GM19025 (cell line): ENCODE measurements around the gene PI4KA.
A peak's percentile ranks its signal among the peaks of the same experiment; 100 is the strongest.
"Not testable (repeated sequence)": the region's sequence is repeated elsewhere in the genome, so short reads cannot be mapped to it uniquely, and the experiment has no call there.

Experiments used
- ATAC-seq: cut with Tn5 transposase; IDR thresholded peaks from one replicate; pipeline ENCODE4 v1.9.1; 2021; ENCODE audit warnings: mild to moderate bottlenecking, low read depth, moderate library complexity; ENCODE audit not compliant: unreplicated experiment

The PI4KA gene

GRCh38 chr22:20752104-20752741, 106.4 kb downstream of the PI4KA start:
- no peak for ATAC-seq

DNA sequence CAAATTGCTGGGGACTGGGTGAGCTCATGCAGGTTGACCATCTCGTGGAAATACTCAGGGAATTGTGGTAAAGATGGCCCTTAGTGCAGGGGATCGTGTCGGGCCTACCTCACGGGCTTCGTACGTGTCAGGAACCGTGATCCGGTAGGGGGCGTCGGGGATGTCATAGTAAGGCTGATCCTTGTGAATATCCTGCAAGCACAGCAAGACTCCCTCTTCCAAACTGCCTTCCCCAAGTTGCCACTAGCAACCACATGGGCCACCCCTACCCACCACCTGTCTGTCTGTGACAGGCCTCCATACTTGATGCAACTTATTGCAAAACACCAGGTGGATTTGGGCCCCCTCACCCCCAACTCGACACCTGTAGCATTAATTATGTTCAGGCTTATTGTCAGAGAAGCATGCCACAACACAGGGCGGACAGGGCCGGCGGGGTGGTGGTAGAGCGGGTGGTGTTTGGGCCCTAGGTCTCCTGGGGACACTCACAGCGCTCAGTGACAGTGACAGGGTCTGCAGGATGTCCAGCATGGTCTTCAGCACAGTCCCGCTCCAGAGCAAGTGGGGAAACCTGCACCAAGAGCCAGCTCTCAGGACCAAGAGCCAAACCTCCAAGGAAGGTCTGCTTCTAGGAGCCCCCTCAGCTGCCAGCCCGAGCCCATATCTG, 107.3 kb downstream of the PI4KA start:
- ATAC-seq, result no peak

DNA sequence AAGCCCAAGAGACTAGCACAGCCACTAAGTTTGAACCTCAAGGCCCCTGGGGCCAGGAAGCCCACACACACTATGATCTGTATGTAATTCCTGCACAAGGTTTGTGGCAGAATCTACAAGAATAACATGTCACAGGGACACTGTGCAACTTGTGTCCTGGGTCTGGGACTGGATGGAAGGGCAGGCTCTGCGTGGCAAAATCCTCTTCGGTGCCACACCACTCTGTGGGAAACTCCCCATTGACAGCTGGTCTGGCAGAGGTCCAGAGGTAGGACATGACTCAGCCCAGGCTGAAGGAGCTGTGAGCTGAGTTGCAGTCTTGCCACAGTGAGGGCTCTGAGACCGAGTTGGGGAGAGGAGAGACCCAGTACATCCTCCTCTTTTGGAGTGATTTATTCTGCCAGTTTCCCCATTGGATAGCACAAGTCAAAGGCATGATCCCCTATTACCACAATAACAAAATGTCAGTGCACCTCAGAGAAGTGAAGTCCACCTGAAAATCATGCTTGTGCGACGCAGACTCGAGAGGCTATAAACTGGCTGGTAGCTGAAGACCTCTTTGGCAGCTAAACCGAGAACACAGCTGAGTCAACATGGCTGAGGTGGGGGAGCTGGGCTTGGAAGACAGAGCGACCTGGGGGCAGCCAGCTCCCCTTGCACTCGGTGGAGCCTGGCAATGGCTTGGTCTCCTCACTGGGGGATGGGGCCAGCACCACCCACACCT, 108.0 kb downstream of the PI4KA start:
- peak; percentile 49 for ATAC-seq

- ATAC-seq, result no peak
These were observed 109.2 kb downstream of the PI4KA start for GRCh38 chr22:20749453-20749852.

DNA sequence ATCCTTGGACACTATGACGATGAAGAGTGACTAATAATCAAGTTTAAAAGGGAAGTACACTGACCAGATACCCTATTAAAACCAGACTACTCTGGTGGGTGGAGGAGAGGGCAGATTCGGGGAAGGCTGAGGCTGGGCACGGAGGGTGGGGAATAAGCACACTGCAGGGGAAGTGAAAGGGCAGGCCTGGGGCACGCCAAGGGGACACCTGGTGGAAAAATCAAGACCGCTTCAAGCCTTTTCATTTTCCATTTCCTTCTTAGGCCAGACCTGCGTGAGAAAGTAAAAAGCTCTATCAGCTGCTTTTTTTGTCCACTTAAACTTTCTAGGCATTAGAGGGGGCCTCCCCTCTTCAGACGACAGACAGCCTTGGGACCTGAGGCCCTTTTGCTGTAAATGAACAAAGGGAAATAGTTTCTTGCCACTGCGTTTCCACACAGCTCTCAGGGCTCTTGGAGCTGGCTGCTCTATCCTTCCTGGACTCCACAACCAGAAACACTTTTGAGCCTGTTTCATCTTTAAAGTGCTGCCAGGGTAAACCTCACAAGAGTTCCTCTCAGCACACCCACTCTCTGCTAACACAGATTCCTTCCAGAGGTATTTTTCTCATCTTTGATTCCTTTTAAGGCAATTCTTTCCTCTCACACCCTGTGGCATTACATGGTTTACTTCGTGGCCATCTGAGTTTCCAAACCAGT, 109.7 kb downstream of the PI4KA start:
- peak; percentile 52 for ATAC-seq

DNA sequence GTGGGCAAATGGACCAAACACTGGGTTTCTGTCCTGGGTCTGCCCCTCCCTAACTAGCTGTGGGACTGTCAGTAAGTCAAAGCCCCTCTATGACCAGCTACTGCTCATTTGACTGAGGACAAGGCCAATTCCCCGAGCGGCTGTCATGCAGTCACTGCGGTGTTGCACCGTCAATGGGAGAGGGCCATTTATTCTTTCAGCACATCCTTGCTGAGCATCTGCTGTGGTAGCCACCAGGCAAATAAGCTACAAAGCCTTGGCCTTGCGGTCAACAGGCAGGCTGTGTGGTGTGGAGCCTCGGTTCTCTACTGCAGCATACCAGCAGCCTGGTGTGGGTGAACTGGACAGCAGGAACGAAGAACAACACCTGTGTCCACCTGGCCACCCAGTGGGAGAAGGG, 110.5 kb downstream of the PI4KA start:
- no peak for ATAC-seq

DNA sequence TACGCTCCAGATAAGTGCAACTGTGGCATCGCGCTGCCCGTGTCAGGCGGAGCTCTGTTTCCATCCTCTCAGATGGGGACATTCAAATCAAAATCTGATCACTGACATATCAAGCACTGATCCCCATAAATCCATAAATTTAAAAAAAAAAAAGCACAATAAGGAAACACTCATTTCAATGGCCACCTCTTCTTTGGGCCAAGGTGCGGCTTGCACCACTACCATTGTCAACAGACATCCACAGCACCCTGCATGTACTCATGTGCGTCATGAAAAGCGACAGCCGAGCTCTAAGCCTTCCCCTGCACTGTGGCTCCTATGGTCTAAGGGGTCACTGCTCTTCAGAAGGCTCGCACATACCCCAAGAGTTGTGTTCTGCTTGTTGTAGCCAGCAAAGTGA, 111.4 kb downstream of the PI4KA start:
- no peak for ATAC-seq

DNA sequence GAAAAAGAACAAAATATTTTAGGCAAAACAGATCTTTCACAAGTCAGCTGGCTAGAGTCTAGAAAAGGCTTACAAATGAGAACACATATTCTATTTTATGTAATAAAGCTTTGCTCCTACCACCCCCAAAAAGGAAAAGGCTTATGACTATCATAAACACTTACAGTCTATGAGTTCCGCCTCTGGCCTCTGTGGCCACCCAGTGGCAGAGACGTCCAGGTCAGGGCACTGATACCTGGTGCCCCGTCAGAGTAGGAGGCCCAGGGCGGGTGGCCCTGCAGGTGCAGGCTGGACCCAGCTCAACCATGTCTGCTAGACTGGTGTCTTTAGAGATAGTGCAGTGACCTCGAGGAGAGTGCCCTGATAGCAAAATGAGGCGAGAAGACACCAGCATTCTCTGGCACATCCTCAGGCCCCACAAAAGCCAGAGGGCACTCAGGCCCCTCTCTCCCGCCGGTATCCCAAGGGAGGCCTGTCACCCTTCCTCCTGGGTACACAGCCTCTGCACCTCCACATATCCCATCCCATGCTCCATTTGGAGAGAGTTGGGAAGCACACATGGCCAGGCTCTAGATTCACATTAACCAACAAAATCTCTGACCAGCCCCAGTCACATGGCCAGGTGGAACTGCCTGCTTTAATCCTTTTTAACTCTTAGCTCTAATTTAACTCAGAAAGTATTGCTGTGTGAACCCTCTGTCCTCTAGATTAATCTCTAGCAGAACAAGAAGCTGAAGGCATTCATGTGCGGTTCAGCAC, 112.0 kb downstream of the PI4KA start:
- ATAC-seq, result no peak

GRCh38 chr22:20745119-20745518, 113.5 kb downstream of the PI4KA start:
- ATAC-seq, result no peak

GRCh38 chr22:20744456-20744855, 114.2 kb downstream of the PI4KA start:
- ATAC-seq, result no peak

- no peak for ATAC-seq
These were observed 115.8 kb downstream of the PI4KA start for GRCh38 chr22:20742764-20743163.

GRCh38 chr22:20741634-20742581, 116.7 kb downstream of the PI4KA start:
- ATAC-seq, result no peak

- ATAC-seq, result no peak
These were observed 117.5 kb downstream of the PI4KA start for GRCh38 chr22:20741008-20741633.

DNA sequence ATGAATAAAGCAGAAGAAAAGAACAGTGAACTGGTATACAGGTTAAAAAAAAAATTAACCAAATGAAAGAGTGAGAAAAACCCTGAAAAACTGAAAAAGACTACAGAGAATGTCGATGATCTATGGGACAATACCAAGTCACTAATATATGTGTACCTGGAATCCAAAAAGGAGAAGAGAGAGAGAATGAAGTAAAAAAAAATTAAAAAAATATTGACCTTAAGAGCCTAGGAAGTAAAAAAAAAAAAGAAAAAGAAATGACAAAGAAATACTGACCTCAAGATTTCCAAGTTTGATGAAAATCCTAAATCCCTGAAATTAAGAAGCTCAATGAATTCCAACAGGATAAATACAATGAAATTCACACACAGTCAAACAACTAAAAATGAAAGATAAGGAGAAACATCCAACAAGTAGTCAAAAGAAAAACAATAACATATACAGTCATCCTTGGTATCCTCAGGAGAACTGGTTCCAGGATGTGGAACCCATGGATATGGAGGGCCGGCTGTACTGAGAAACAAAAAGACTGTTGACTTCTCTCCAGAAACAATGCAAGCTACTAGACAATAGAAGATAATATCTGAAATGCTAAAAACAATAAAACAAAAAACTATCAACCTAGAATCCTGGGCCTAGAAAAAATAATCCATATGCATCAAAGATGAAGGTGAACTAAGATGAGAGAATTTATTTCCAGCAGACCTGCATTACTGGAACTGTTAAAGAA, 118.2 kb downstream of the PI4KA start:
- no peak for ATAC-seq

- no peak for ATAC-seq
These were observed 120.1 kb downstream of the PI4KA start for GRCh38 chr22:20738394-20739089.

GRCh38 chr22:20736891-20737290, 121.7 kb downstream of the PI4KA start:
- ATAC-seq, result not testable (repeated sequence)

- not testable (repeated sequence) for ATAC-seq
These were observed 123.1 kb downstream of the PI4KA start for GRCh38 chr22:20735356-20736162.
